Liver (tissue), 10 donors: ENCODE data around the gene ZNF446. TPM values are rescaled to one million over a fixed set of nuclear protein-coding genes. Genes with fewer than 3 reads are reported as not detected.

Source experiments
- DNase-seq: peaks from one replicate; pipeline ENCODE4 v3.0.0-alpha.2; 2017; ENCODE audit warnings: low spot score
- H3K27ac ChIP-seq, 2 donors: one replicate each; pipeline ENCODE4 v1.7.0; 2013; ENCODE audit warnings: inconsistent platforms in 2 of 2, low read length in 2 of 2, control low read depth in 1 of 2, low read depth in 1 of 2, mild to moderate bottlenecking in 1 of 2
- H3K27me3 ChIP-seq, 4 donors: one replicate each; pipeline versions ENCODE4 v1.6.1 to v1.7.0; 2013; ENCODE audit warnings: low read length in 3 of 4, inconsistent platforms in 1 of 4, mild to moderate bottlenecking in 1 of 4, moderate library complexity in 1 of 4; ENCODE audit not compliant: control insufficient read depth in 4 of 4, insufficient read depth in 4 of 4
- H3K36me3 ChIP-seq, 4 donors: one replicate each; pipeline versions ENCODE4 v1.6.1 to v1.7.0; 2013; ENCODE audit warnings: low read length in 3 of 4, mild to moderate bottlenecking in 3 of 4, low read depth in 1 of 4, moderate library complexity in 1 of 4; ENCODE audit not compliant: control insufficient read depth in 4 of 4, insufficient read depth in 3 of 4
- H3K4me1 ChIP-seq, 4 donors: one replicate each; pipeline versions ENCODE4 v1.6.1 to v1.7.0; 2013; ENCODE audit warnings: low read length in 3 of 4, mild to moderate bottlenecking in 3 of 4, moderate library complexity in 1 of 4; ENCODE audit not compliant: control insufficient read depth in 4 of 4, insufficient read depth in 4 of 4
- H3K4me3 ChIP-seq, 3 donors: one replicate each; pipeline versions ENCODE4 v1.6.1 to v1.7.0; 2013; ENCODE audit warnings: low read length in 3 of 3, control low read depth in 1 of 3, low read depth in 1 of 3, mild to moderate bottlenecking in 1 of 3
- H3K9ac ChIP-seq, 2 donors: one replicate each; pipeline ENCODE4 v1.7.0; 2013; ENCODE audit warnings: low read length in 2 of 2, mild to moderate bottlenecking in 2 of 2, moderate library complexity in 2 of 2, control low read depth in 1 of 2, low read depth in 1 of 2
- H3K9me3 ChIP-seq, 4 donors: one replicate each; pipeline versions ENCODE4 v1.6.1 to v1.7.0; 2013; ENCODE audit warnings: low read length in 3 of 4; ENCODE audit not compliant: control insufficient read depth in 4 of 4
- EGR1 ChIP-seq, 2 donors: IDR thresholded peaks; 2 replicates each; pipeline ENCODE4 v1.6.1; 2016 to 2018; ENCODE audit warnings: antibody characterized with exemption in 2 of 2, low read depth in 2 of 2
- FOXA1 ChIP-seq: IDR thresholded peaks from 2 replicates; pipeline ENCODE4 v1.6.1; 2016; ENCODE audit warnings: antibody characterized with exemption
- FOXA2 ChIP-seq: IDR thresholded peaks from 2 replicates; pipeline ENCODE4 v1.6.1; 2016; ENCODE audit warnings: antibody characterized with exemption
- GABPA ChIP-seq, 2 donors: IDR thresholded peaks in 1 of 2; conservative IDR thresholded peaks in 1 of 2; 2 replicates each; pipeline ENCODE4 v1.6.1; 2016; ENCODE audit warnings: antibody characterized with exemption in 2 of 2, mild to moderate bottlenecking in 1 of 2, moderate library complexity in 1 of 2
- HNF4A ChIP-seq, 2 donors: conservative IDR thresholded peaks; 2 replicates each; pipeline ENCODE4 v1.6.1; 2016; ENCODE audit warnings: antibody characterized with exemption in 2 of 2, mild to moderate bottlenecking in 2 of 2
- HNF4G ChIP-seq: IDR thresholded peaks from 2 replicates; pipeline ENCODE4 v1.6.1; 2016; ENCODE audit warnings: antibody characterized with exemption
- JUND ChIP-seq, 2 donors: IDR thresholded peaks; 2 replicates each; pipeline ENCODE4 v1.6.1; 2016; ENCODE audit warnings: antibody characterized with exemption in 2 of 2
- MAX ChIP-seq: IDR thresholded peaks from 2 replicates; pipeline ENCODE4 v1.6.1; 2016; ENCODE audit warnings: antibody characterized with exemption
- NR2F2 ChIP-seq: IDR thresholded peaks from 2 replicates; pipeline ENCODE4 v1.6.1; 2016; ENCODE audit warnings: antibody characterized with exemption
- REST ChIP-seq: IDR thresholded peaks from 2 replicates; pipeline ENCODE4 v1.6.1; 2016; ENCODE audit warnings: antibody characterized with exemption, mild to moderate bottlenecking
- RXRA ChIP-seq, 2 donors: IDR thresholded peaks; 2 replicates each; pipeline ENCODE4 v1.6.1; 2017 to 2018; ENCODE audit warnings: antibody characterized with exemption in 2 of 2, mild to moderate bottlenecking in 1 of 2
- SP1 ChIP-seq: IDR thresholded peaks from 2 replicates; pipeline ENCODE4 v1.6.1; 2018; ENCODE audit warnings: antibody characterized with exemption, mild to moderate bottlenecking
- TAF1 ChIP-seq: conservative IDR thresholded peaks from 2 replicates; pipeline ENCODE4 v1.6.1; 2016; ENCODE audit warnings: antibody characterized with exemption, mild to moderate bottlenecking
- YY1 ChIP-seq: IDR thresholded peaks from 2 replicates; pipeline ENCODE4 v1.6.1; 2016; ENCODE audit warnings: antibody characterized with exemption, mild to moderate bottlenecking
- WGBS: extraction: QIAGEN DNeasy Blood & Tissue Kit; methylation state at CpG from one replicate; pipeline ENCODE4 v1.1.7; 2013; 5-methylcytosine and 5-hydroxymethylcytosine counted together
- polyA plus RNA-seq, 2 donors: library from polyadenylated mRNA; stranded (reverse) in 1 of 2; unstranded in 1 of 2; fragments of 200-250 nt in 1 of 2; fragments of >200 nt in 1 of 2; fragmentation: Nextera tagmentation in 1 of 2; extraction: Ambion mirVana in 1 of 2; gene quantifications; one replicate each; pipeline versions ENCODE4 v1.2.1 to v1.2.3, GENCODE V29; 2013 to 2015
- small RNA-seq: library from RNA; depleted of rRNA; stranded (forward); fragments of <200 nt; gene quantifications from one replicate; pipeline ENCODE3, GENCODE V24; 2014
- total RNA-seq, 2 donors: library from RNA; depleted of rRNA; stranded (reverse); fragments of >200 nt; gene quantifications; one replicate each; pipeline ENCODE4 v1.2.3, GENCODE V29; 2014
- TF ChIP-seq, protein P1 (sequence below): fragments of 150-350 bp; IDR thresholded peaks from 2 replicates; pipeline ENCODE4 v1.5.1; 2017; ENCODE audit warnings: improper control_type of control experiment, low read depth, low read length; ENCODE audit not compliant: missing input control
- TF ChIP-seq, protein P2 (sequence below): IDR thresholded peaks from 2 replicates; pipeline ENCODE4 v1.6.1; 2016; ENCODE audit warnings: antibody characterized with exemption
- donor health status: healthy.
- donor health status: healthy.
- donor health status: healthy.
- donor health status: healthy.
- donor health status: healthy.

Gene ZNF446
- total and polyA plus RNA-seq, 4 donors: 2.8 to 4.8 (median 3.9) TPM

DNA sequence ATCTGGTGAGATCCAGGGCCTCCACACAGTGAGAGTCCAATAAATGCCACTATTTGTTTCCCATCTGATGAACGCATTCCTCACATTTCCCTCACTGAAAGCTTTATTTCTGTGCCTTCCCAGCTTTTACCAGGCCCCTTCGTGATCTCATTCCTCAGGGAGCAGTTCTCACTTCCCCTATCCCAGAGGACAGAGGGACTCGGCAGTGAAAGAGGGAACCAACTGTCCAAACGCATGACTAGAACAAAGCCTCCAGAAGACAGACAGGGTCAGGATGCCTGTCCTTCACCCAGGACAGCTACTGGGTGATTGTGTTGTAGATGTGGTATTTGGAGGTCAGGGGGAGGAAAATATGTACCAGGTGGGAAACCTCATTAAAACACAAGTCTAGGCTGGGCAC, 45.5 kb downstream of the ZNF446 start (continued):
- TF ChIP-seq MAX (no peak), YY1 (no peak), GABPA (IDR thresholded peaks at IDR 0.05 in 1 of 2, conservative IDR thresholded peaks at IDR 0.05 in 1 of 2) (no peak)

DNA sequence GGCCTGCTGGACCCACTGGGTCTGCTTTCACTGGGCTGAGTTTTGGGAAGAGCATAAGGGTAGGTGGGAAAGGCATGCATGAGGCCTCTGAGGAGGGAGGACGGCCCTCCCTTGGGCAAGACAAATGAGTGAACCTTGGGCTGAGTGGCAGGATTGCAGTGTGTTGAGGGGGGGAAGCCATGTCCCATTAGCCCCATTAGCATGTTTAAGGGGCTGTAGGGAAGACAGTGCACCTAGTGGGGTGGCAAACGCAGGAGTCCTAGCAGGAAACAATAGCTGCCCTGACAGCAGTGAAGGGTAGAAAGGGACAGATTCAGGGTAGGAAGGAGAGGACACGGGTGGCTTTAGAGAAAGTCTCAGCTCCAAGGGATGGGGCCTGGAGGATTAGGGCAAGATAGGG, 46.6 kb downstream of the ZNF446 start:
- H3K4me1 ChIP-seq: peaks cover 2 to 23% (median 19%) of the 10 kb centered on the region in 4 donors
- H3K9me3 ChIP-seq: no peaks in the 10 kb centered on the region
- no peaks in the 10 kb centered on the region for H3K27me3 ChIP-seq
- no peak overlapping the region for H3K9ac ChIP-seq
- no peak overlapping the region for H3K4me3 ChIP-seq
- DNase-seq: no peak
- H3K27ac ChIP-seq: no peak overlapping the region
- H3K36me3 ChIP-seq: no peaks in the 10 kb centered on the region
- TF ChIP-seq RXRA (IDR thresholded peaks at IDR 0.05) (no peak), HNF4G (no peak), EGR1 (IDR thresholded peaks at IDR 0.05; ENCODE audit: low read depth in 2 of 2) (no peak), NR2F2 (no peak), TAF1 (no peak), JUND (IDR thresholded peaks at IDR 0.05) (no peak), FOXA2 (no peak), GABPA (IDR thresholded peaks at IDR 0.05 in 1 of 2, conservative IDR thresholded peaks at IDR 0.05 in 1 of 2) (no peak), FOXA1 (no peak), SP1 (no peak), YY1 (no peak), REST (no peak), HNF4A (conservative IDR thresholded peaks at IDR 0.05) (no peak)
- TF ChIP-seq, protein P1, sequence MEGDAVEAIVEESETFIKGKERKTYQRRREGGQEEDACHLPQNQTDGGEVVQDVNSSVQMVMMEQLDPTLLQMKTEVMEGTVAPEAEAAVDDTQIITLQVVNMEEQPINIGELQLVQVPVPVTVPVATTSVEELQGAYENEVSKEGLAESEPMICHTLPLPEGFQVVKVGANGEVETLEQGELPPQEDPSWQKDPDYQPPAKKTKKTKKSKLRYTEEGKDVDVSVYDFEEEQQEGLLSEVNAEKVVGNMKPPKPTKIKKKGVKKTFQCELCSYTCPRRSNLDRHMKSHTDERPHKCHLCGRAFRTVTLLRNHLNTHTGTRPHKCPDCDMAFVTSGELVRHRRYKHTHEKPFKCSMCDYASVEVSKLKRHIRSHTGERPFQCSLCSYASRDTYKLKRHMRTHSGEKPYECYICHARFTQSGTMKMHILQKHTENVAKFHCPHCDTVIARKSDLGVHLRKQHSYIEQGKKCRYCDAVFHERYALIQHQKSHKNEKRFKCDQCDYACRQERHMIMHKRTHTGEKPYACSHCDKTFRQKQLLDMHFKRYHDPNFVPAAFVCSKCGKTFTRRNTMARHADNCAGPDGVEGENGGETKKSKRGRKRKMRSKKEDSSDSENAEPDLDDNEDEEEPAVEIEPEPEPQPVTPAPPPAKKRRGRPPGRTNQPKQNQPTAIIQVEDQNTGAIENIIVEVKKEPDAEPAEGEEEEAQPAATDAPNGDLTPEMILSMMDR: no peak
- TF ChIP-seq, protein P2, sequence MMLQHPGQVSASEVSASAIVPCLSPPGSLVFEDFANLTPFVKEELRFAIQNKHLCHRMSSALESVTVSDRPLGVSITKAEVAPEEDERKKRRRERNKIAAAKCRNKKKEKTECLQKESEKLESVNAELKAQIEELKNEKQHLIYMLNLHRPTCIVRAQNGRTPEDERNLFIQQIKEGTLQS: no peak
- 95% methylated on average over 3 of the region's 3 CpGs for WGBS

- Histone ChIP-seq H3K9me3 (no peaks in the 10 kb centered on the region), H3K27ac (no peak overlapping the region), H3K27me3 (no peaks in the 10 kb centered on the region), H3K36me3 (no peaks in the 10 kb centered on the region), H3K4me1 (no peaks in the 10 kb centered on the region), H3K9ac (no peak overlapping the region), H3K4me3 (no peak overlapping the region)
- DNase-seq: no peak
- 73% methylated on average over 3 of the region's 3 CpGs for WGBS
- TF ChIP-seq FOXA2 (no peak), RXRA (IDR thresholded peaks at IDR 0.05) (no peak), HNF4G (no peak), JUND (IDR thresholded peaks at IDR 0.05) (no peak)
Observed at GRCh38 chr19:58529405-58529804, 53.3 kb downstream of the ZNF446 start.

Small RNA genes within 50 kb of the gene (small RNA-seq; reads per million reads assigned to genes)
- not detected for gene RN7SL693P
- not detected for gene RNU6-1337P

Other genes starting within 250 kb of the ZNF446 start
- 10 to 100 TPM; 14.9 to 25.2 TPM for gene ZNF544, start 247.4 kb upstream of the ZNF446 start, total RNA-seq
- gene ZNF544, start 247.4 kb upstream of the ZNF446 start, polyA plus RNA-seq: 1 to 10 TPM; 2.5 to 7.7 TPM
- gene ZNF8, start 197.4 kb upstream of the ZNF446 start, total RNA-seq: 1 to 10 TPM; 2.7 to 4.6 TPM
- under 1 TPM; 0.37 to 0.50 TPM for gene ZNF8, start 197.4 kb upstream of the ZNF446 start, polyA plus RNA-seq
- gene ERVK3-1, start 171.0 kb upstream of the ZNF446 start, total RNA-seq: 10 to 100 TPM; 21.4 to 28.0 TPM
- 10 to 100 TPM; 17.6 to 31.7 TPM for gene ERVK3-1, start 171.0 kb upstream of the ZNF446 start, polyA plus RNA-seq
- gene ZSCAN22, start 149.4 kb upstream of the ZNF446 start, total RNA-seq: 1 to 10 TPM; 3.1 to 3.5 TPM
- under 1 TPM; 0.88 to 0.89 TPM for gene ZSCAN22, start 149.4 kb upstream of the ZNF446 start, polyA plus RNA-seq
- gene A1BG, start 122.9 kb upstream of the ZNF446 start, total RNA-seq: 100 to 1,000 TPM; 521 to 838 TPM
- 1,000 to 10,000 TPM; 1,221 to 2,157 TPM for gene A1BG, start 122.9 kb upstream of the ZNF446 start, polyA plus RNA-seq
- gene ZNF497, start 113.6 kb upstream of the ZNF446 start, total RNA-seq: 1 to 10 TPM; 1.1 to 4.4 TPM
- 1 to 10 TPM in 1 of 2 donors, under 1 TPM in 1; 0.60 to 1.4 TPM for gene ZNF497, start 113.6 kb upstream of the ZNF446 start, polyA plus RNA-seq
- gene ZNF837, start 95.3 kb upstream of the ZNF446 start, total RNA-seq: 1 to 10 TPM; 2.1 to 3.6 TPM
- 1 to 10 TPM in 1 of 2 donors, under 1 TPM in 1; 0.54 to 2.6 TPM for gene ZNF837, start 95.3 kb upstream of the ZNF446 start, polyA plus RNA-seq
- gene RPS5, start 89.1 kb upstream of the ZNF446 start, total RNA-seq: 1,000 to 10,000 TPM in 1 of 2 donors, 100 to 1,000 TPM in 1; 657 to 1,403 TPM
- 100 to 1,000 TPM; 229 to 600 TPM for gene RPS5, start 89.1 kb upstream of the ZNF446 start, polyA plus RNA-seq
- not detected for gene RNF225, start 80.7 kb upstream of the ZNF446 start, total RNA-seq
- gene RNF225, start 80.7 kb upstream of the ZNF446 start, polyA plus RNA-seq: not detected
- gene ZNF584, start 67.7 kb upstream of the ZNF446 start, total RNA-seq: 10 to 100 TPM in 1 of 2 donors, 1 to 10 TPM in 1; 9.4 to 12.6 TPM
- 10 to 100 TPM in 1 of 2 donors, 1 to 10 TPM in 1; 3.6 to 10.6 TPM for gene ZNF584, start 67.7 kb upstream of the ZNF446 start, polyA plus RNA-seq
- gene ZNF132, start 36.2 kb upstream of the ZNF446 start, total RNA-seq: 1 to 10 TPM; 1.3 to 2.0 TPM
- under 1 TPM; 0.64 to 0.72 TPM for gene ZNF132, start 36.2 kb upstream of the ZNF446 start, polyA plus RNA-seq
- gene ZNF324B, start 24.7 kb upstream of the ZNF446 start, total RNA-seq: 1 to 10 TPM; 3.8 to 4.9 TPM
- 1 to 10 TPM in 1 of 2 donors, under 1 TPM in 1; 0.53 to 1.9 TPM for gene ZNF324B, start 24.7 kb upstream of the ZNF446 start, polyA plus RNA-seq
- gene ZNF324, start 9.3 kb upstream of the ZNF446 start, total RNA-seq: 1 to 10 TPM; 8.4 TPM
- 1 to 10 TPM; 2.3 to 2.6 TPM for gene ZNF324, start 9.3 kb upstream of the ZNF446 start, polyA plus RNA-seq
- gene SLC27A5, start 35.6 kb downstream of the ZNF446 start, total RNA-seq: 100 to 1,000 TPM in 1 of 2 donors, 10 to 100 TPM in 1; 31.9 to 395 TPM
- gene SLC27A5, start 35.6 kb downstream of the ZNF446 start, polyA plus RNA-seq: 100 to 1,000 TPM; 316 to 326 TPM
- 1 to 10 TPM; 2.1 to 3.2 TPM for gene ZBTB45, start 43.5 kb downstream of the ZNF446 start, total RNA-seq
- gene ZBTB45, start 43.5 kb downstream of the ZNF446 start, polyA plus RNA-seq: 1 to 10 TPM; 2.2 to 4.0 TPM
- 100 to 1,000 TPM in 1 of 2 donors, 10 to 100 TPM in 1; 80.5 to 157 TPM for gene TRIM28, start 67.7 kb downstream of the ZNF446 start, total RNA-seq
- 10 to 100 TPM; 47.1 to 88.0 TPM for gene TRIM28, start 67.7 kb downstream of the ZNF446 start, polyA plus RNA-seq
- gene CHMP2A, start 78.8 kb downstream of the ZNF446 start, total RNA-seq: 10 to 100 TPM; 58.0 to 69.5 TPM
- gene CHMP2A, start 78.8 kb downstream of the ZNF446 start, polyA plus RNA-seq: 100 to 1,000 TPM in 1 of 2 donors, 10 to 100 TPM in 1; 97.1 to 107 TPM
- gene UBE2M, start 82.3 kb downstream of the ZNF446 start, total RNA-seq: 10 to 100 TPM; 12.1 to 30.7 TPM
- 10 to 100 TPM in 1 of 2 donors, 1 to 10 TPM in 1; 7.6 to 23.4 TPM for gene UBE2M, start 82.3 kb downstream of the ZNF446 start, polyA plus RNA-seq
- 10 to 100 TPM in 1 of 2 donors, 1 to 10 TPM in 1; 9.3 to 21.1 TPM for gene MZF1, start 97.0 kb downstream of the ZNF446 start, total RNA-seq
- gene MZF1, start 97.0 kb downstream of the ZNF446 start, polyA plus RNA-seq: 1 to 10 TPM; 4.9 to 8.2 TPM